Activated CD4-positive, alpha-beta T cell treated with anti-CD3 and anti-CD28 coated beads, Interleukin-2, Interleukin-6, amounts not matched to agents 100 ng/mL and 50 ng/mL, durations not matched to agents 16 hours and 8 hours (primary cell): Measurements from ENCODE around the gene SERPINE2.
A peak's percentile ranks its signal among the peaks of the same experiment; 100 is the strongest.
"Not testable (repeated sequence)": the region's sequence is repeated elsewhere in the genome, so short reads cannot be mapped to it uniquely, and the experiment has no call there.

ENCODE experiments used
- DNase-seq: peaks from one replicate; pipeline ENCODE4 v3.0.0-alpha.2; 2020

Gene SERPINE2

DNA sequence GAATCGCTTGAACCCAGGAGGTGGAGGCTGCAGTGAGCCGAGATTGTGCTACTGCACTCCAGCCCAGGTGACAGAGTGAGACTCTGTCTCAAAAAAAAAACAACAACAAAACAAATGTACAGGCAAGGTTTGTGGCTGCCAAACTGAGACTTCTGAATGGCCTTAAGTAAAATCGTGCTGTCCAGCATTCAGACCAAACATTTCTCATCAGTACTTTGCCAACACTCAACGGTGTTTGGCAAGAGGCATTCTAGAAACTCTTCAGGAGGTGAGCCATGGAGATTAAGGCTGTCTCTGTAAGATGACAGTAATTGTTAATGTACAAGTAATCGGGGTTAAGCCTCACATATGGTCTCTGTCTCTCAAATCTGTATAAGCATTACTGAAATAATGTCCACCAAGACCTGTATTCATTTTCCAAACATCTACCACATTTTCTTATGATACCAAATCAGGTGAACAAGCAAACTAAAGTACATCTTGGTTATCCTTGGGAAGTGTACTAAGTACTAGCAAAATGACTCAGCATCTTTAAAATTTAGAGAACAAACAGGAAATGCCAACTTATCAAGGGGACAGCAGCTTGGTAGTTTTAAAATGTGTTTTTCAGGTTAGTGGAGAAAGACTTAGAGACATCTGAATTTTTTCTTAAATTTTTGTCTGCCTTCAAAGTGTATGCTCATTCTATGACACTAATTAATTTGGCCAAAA is 29.3 kb downstream of the SERPINE2 start:
- DNase-seq, result peak; percentile 12

DNA sequence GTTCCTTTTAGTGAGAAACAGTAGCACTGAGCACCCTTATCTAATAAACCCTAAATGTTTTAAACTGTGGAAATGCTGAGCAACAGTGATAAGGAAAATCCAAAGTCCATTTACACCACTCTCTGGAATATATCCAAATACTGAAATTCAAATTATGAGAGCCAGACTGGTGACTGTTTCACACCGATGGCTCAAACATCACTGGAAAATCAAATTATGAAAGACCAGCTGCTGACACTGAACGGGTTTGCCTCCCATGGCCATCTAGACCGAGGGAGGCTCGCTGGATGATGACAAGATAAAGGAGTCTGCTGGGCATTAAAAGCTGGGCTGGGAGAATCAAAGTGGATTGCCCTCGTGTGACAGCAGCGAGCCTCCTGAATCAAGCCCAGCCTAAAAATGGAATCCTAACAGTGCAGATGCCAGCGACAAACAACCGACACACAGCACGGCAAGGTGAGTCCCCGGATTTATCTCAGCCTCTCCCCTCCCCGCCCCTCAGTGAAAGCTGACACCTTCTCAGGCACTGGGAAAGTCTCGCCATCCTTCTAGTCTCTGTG is 30.3 kb downstream of the SERPINE2 start:
- DNase-seq, result no peak

DNA sequence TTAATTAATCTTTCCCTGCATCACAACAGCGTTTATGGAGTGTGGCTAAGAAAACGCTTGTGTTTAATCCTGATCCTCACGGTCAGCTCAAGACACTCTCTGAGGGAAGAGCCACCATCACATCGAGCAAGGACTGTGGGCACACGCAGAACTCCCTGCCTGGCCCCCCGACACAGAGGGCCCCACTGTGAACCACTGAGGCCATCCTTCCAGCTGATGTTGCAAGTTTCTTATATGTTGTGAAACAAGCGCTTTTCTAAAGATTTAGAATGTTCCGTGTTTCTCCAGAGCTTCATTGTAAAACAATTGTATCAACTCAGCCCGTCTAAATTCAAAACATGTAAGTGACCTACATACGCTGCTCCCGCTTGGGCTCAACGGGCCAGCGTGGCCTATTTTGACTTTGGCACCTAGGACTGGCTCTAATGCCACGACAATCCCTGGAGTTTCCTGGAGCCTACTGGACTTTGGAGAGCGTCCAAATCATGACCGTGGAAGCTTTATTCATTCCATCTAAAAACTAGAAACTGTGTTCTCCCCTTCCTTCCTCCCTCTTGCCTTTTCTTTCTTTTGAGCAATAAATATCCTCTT is 34.9 kb downstream of the SERPINE2 start:
- no peak for DNase-seq

DNA sequence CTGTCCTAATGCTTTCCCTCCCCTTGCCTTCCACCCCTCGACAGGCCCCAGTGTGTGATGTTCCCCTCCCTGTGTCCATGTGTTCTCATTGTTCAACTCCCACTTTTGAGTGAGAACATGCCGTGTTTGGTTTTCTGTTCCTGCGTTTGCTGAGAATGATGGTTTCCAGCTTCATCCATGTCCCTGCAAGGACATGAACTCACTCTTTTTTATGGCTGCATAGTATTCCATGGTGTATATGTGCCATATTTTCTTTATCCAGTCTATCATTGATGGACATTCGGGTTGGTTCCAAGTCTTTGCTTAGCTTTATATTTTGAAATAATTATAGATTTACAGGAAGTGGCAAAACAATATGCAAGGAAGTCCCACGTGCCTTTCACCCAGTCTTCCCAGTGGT is 38.4 kb downstream of the SERPINE2 start:
- not testable (repeated sequence) for DNase-seq

DNA sequence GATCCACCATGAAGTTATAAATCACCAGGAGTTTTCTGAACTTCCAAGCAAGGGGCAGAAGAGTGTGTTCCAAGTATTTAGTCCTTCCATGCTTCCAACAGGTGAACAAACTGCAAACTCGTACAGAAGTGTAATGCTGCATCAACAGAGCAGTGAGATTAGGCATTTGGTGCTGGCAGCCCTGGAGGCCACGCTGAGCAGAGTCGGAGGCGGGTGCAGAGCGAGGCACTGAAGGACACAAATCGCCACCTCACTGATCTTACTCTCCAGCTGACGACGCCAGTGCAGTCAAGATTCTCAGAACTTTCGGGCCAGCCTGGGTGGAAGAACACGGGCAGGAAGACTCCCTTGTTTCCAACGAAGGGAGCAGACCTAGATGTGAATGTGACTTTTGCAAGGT is 39.2 kb downstream of the SERPINE2 start:
- DNase-seq, result no peak

DNA sequence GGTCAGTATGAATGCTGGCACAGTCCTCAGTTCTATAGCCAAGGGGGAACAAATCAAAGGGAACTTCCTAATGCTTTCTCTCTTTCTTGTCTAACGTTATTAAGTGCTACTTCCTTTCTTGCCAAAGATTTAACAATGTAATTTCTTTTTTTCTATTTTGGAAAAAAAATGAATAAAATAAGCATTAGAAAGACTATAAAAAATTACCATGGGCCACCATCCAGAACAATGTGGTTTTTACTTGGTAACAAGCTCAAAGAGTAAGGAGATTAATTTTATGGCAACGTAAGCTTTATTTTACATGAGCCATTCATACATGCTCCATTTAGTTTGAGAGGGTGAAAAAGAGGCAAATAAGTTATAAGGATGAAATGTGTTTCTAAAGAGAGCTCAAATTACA is 40.1 kb downstream of the SERPINE2 start:
- no peak for DNase-seq

DNA sequence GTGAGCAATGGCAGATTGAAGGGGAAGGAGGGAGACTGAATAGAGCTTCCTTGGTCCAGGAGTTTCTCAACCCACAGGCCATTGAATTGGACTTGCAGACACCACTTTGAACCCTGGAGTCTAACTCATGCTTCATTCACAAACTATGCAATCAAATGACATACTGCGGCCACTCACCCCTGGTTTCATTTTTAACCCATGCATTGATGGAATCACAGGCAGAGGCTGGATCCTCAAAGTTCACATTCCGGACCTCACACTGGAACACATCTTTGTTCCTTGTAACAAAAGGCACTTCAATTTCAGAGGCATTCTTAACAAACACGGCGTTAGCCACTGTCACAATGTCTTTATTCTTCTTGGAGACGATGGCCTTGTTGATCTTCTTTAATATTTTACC is 41.1 kb downstream of the SERPINE2 start:
- DNase-seq, result no peak

DNA sequence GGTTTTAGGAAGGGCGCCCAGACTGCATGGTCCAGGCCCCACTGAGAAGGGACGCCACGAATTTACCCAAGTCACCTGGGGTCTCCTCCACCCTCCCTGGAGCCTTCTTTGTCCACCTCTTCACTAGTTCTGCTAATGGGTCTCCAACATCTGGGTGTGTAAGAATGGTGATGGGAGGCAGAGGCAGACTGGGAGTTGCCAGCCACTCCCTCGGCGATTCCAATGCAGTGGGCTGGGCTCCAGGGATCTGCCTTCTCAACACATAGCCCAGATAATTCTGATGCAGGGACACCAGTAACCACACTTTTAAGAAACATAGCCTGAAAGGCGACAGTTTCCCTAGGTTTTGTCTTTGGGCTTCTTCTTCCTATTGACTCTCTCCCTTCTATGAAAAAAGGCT is 42.7 kb downstream of the SERPINE2 start:
- DNase-seq, result no peak

DNA sequence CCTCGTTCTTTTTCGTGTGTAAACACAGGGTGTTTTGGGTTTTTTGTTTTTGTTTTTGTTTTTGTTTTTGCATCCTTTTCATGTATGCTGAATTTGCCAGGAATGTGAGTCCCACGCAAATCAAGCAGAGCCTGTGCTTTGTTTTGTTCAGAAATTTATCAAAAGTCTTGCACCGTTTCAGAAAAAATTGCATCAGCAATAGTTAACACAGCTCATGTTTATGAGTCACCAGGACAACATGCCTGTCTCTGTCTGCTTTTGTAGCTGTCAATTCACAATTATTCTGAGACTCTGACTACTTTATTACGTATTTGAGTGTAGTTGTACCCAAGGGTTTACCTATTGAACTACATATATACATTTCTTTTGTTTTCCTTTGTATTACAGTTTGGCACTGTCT is 43.5 kb downstream of the SERPINE2 start:
- peak; percentile 44 for DNase-seq

DNA sequence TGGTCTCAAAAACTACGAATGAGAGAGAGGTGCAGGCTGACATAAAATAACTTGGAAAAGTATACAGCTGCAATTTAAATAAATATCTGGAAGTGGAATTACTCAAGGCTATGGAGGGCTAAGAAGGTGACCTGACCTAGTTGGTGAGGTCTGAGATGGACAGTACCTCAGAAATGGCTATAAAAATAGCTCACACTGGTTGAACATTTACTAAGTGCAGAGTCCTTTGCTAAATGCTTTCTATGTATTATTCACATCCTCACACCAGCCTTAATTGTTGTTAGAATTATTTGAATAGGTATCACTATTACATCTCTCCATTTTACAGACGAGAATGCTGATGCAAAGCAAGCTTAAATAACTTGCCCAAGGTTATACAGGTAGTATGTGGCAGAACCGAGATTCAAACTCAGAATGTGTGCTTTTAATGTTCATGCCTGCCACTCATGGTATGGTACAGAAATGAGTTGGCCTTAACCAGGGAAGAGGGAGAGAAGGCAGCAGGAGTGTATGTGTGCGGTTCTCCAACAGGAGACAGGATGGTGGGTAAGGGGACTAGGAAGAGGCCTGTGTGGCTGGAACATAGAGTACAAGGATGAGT is 44.4 kb downstream of the SERPINE2 start:
- DNase-seq, result peak; percentile 36

DNA sequence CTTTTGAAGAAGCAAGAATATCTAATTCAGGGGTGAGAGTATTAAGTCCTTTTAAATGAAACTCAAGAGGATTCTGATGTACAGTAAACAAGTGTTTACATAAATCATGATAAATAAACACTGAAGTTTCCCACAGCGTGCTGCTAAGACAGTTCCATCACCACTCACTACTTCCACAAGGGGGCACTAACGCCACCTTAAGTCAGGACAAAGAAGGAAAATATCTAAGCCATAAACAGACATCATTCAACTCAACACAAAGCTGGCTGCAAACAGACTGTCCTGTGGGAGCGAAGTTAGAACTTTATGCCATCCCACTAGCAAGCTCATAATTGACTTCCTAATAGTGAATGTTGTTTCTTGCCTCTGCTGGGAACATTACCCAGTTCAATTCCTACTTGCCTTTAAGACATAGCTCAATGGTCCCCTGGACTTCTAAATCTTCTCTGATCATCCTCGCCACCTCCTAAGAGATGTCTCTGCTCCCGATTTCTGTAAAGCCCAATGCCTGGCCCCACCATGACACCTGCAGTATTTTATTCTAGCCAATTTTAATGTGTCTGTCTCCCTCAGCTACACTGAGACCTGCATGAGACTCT is 45.4 kb downstream of the SERPINE2 start:
- peak; percentile 75 for DNase-seq

DNA sequence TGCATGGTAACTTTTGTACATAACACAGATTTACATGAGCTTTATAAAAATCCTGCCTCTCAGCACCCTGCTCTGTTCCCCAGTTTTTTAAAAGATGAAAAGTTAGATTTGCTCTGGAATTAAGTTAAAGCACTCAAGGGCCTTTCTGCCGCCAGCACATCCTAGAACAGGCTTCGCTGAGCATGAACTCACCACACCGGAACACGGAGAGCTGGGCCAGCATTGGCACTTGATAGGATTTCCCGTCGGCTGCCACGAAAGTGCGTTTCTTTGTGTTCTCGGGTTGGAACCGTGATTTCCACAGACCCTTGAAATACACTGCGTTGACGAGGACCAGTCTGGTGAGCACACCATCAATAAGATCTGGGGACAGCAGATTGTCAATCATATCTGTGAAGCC is 47.5 kb downstream of the SERPINE2 start:
- no peak for DNase-seq

DNA sequence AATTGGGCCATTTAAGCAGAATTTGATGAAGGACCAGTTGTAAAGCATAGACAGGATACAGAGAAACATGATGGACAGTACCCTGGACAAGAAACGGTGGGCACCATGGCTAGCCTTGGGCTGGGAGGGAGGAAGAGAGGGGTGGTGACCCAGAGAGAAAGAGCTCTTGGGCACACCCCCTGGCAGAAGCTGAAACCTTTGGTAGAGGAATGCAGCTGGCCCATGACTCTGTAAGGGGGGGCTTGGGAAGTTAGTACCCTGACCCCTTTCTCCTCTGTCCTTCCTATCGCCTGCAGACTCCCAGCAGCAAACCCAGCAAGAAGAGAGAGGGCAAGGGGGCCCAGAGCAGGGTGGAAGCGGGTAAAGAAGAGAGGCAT is 49.2 kb downstream of the SERPINE2 start:
- no peak for DNase-seq

DNA sequence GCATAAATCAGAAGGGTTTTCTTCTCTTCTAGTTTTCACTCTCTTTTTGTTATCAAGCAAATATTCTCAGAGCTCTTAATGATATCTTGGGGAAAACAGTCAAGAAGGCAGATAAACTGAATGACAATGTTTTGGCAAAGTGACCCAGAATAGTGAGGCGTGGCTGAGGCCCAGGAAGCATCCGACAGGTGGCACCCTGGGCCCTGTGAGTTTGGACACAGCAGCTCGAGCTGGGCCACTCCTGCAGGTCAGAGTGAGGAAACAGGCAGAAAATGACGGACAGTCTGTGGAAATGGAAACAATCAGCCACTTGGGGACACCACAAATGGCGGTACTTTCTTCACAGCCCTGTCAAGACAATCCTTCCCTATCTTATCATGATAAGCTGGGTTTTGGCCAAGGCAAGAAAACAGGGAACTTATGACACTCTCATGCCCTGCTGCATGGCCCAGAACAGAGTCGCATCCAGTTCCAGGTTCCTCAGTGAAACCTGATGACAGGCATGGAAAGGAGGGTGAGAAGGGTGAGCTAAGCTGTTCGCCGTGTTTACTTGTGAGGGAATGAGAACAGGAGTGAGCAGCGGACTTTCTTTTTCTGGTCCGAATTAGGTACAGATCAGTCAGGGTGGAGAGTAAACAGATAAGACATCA is 49.8 kb downstream of the SERPINE2 start:
- DNase-seq, result no peak

DNA sequence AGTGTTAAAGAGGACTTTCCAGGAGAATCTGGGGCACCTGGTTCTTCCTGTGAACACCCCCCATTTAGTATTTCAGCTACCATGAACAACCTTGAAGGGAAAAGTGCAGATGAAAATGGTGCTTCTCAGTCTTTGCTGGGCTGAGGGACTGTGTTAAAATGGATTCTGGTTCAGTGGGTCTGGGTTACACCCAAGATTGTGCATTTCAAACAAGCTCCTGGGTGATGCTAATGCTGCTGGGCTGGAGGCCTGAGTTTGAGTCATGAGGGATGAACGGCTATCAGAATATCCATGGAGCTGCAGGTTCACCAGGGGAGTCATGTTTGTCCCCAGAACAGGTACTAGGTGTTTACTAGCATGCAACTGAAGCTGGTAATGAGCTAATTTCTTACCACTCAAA is 57.8 kb downstream of the SERPINE2 start:
- no peak for DNase-seq

DNA sequence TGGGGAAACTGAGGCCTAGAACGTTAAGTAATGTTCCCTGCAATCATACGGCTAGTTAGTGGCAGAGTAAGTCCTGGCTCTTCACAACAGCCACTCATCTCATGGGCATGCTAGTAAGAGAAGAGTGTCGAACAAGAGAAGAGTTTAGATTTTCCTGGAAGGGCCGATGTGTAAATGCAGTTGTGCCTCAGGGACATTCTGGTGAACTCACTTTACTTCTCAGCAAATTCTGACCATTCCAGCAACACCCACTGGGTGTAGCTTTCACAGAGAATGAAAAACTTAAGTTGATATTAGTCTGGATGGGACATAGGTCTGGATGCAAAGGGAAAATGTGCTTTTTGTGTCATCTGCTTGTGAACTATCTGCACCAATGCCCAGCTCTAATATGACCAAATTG is 58.3 kb downstream of the SERPINE2 start:
- DNase-seq, result no peak

DNA sequence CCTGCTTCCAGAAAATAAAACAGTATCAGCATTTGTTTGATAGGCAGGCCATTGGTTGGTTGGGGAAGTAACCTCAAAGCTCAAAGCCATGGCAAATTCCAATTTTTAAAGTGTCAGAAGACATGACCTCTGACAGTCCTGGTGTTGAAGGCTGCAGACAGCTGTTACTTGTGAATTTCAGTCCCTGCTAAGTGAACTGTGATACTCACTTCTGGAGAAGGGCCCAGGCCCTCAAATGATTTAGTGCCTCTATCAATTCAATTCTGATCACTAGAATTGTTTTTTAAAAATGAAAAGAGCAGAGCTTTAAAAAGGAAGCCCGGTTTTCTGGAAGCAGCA is 58.7 kb downstream of the SERPINE2 start:
- no peak for DNase-seq

DNA sequence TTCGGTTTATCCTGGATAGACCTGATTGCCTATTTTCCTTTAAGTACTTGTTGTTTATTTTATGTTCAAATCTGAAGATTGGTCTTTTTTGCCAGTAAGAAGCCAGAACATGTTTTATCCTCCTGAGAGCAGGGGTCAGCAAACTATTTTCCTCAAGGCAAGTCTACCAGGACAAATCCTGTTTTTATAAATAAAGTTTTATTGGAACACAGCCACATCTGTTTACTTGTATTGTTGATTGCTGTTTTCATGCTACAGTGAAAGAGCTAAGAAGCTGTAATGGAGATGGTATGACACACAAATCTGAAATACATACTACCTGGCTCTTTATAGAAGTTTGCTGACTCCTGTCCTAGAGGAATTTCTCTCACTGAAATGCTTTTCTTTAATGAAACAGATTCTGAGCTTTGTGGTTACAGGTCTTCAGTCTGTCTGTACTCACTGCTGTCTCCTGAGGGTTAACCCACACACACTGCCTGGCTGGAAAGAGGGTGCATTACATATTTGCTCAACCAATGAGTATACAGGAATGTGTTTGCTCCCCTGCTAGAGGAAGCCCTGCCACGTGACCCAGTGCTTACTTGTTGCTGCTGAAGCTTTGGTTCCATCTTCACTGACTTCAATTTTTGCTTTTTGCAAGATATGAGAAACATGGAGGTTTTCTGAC is 59.2 kb downstream of the SERPINE2 start:
- no peak for DNase-seq

DNA sequence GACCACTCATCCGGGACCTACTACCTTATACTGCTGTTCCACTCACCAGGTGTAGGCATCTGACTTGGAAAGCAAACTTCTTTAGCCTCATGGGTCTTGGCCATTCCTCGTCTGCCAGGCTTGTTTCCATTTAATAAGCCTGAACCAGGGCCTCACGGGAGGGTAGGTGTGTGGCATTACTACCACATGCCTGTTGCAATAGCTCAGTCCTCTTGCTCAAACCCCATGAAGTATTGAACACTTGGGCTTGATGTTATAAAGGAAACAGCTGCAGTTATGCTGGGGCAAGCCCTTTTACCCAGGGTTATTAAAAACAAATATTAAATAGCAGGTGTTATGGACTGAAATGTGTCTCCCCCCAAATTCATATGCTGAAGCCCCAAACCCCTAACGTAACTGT is 60.6 kb downstream of the SERPINE2 start:
- DNase-seq, result no peak

DNA sequence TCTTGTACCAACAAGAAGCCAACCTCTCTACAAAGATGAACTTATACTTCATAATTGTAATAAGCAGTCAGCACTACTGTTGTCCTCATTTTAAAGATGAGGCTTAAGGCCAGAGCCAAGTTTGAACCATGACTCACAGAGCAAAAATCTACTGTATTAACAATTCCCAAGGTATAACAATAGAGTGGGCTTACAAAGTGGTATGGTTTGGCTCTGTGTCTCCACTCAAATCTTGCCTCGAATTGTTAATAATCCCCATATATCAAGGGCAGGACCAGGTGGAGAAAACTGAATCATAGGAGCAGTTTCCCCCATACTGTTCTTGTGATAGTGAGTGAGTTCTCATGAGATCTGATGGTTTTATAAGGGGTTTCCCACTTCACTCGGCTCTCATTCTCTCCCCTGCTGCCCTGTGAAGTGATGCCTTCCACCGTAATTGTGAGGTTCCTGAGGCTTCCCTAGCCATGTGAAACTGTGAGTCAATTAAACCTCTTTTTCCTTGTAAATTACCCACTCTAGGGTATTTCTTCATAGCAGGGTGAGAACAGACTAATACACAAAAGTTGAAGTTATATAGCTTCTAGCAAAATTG is 62.4 kb downstream of the SERPINE2 start:
- no peak for DNase-seq

DNA sequence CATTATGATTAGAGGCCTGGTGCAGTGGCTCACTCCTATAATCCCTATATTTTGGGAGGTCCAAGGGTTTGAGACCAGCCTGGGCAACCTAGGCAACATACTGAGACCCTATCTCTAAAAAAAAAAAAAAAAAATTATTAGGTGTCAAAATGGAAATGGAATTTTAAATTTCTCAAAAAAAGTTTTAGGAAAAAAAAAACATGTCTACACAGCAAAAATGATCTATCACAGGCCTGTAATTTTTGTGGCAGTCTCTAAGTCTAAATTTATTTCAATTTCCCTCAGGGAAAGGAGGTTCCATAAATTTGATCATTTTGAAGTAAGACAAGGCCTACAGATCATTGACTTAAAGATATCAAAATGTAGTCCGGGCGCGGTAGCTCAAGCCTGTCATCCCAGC is 65.5 kb downstream of the SERPINE2 start:
- no peak for DNase-seq

DNA sequence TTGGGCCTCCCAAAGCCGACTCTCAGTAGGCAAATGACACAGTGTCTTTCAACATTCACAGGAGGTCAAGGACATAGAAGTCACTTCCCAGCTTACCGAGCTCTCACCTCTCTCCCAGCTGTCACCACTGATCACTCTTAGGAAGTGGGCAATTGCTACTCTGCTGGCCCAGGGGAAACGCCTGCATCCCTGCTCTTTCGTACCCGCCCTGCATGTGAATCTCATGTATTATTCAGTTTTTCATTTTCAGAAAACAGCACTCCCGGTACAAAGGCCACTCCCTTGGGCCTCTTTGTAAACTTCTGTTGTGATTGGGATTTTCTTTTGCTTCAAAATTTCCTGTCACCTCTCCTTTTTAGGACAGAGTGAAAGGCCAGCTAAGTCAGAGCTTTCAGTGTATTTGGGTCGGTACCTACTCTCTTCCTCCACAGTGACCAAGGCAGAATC is 66.4 kb downstream of the SERPINE2 start:
- no peak for DNase-seq

DNA sequence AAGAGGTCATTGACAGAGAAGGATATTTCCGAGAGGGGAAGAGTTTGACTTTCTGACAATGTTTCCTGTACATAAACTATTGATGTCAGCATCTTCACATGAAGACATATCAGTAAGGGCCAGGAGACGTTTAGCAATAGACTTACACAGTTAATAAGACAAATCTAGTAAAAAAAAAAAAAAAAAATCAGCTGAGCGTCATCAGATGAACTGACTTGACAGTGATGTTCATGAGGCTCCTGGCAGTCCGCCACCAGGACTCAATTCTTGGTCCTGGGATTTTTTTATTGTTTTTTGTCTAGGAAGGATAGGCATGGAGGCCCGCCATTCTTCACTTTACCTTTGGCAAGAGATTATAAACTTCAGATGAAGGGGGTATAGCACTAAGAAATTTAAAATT is 67.4 kb downstream of the SERPINE2 start:
- DNase-seq, result no peak
